HG02973 (cell line): ENCODE measurements around the gene DKKL1.
A peak's percentile ranks its signal among the peaks of the same experiment; 100 is the strongest.
"Not testable (repeated sequence)": the region's sequence is repeated elsewhere in the genome, so short reads cannot be mapped to it uniquely, and the experiment has no call there.

ENCODE experiments used
- ATAC-seq: cut with Tn5 transposase; IDR thresholded peaks from one replicate; pipeline ENCODE4 v1.9.1; 2021; ENCODE audit warnings: moderate library complexity; ENCODE audit not compliant: unreplicated experiment

DKKL1 gene

GRCh38 chr19:49359851-49360820 is 3.5 kb upstream of the DKKL1 start:
- ATAC-seq, result no peak

GRCh38 chr19:49361438-49362047 is 2.1 kb upstream of the DKKL1 start:
- no peak for ATAC-seq

DNA sequence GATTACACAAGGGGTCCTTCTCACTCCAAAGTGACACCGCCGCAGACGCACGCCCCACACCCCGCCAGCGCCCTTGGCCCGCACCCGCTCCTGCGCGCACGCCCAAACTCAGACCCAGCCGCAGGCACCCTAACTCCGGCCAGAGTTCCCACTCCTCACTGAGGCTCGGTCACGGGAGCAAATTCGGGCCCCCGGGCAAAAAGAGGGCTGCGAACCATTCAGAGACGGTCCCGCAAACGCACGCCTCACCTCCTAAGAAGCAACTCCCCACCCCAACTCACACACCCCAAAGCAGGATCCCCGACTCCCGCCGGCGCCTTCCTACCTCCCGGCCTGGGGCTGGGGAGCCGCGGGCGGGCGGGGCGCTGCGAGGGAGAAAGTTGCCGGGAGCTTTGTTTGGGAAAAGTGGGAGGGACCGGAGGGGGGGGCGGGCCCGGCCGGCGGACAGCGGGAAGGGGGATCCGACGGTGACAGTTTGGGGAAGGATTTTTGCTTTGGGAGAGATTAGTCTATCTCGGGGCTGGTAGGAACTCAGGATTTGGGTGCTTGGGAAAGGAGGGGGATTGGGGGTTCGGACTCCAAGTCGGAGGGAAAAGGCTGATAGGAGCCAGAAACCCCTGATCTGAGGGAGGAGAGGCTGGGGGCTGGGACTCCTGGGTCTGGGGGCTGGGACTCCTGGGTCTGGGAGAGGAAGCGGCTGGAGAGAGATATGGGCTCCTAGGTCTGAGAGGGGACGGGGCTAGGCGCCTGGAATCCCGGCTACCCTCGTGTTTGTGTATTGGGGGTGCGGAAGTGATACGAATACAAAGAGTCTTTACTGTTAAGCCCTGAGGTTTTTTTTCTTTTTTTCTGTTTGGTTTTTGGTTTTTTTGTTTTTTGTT is 1.4 kb upstream of the DKKL1 start, which contains the start of gene TEAD2:
TSS of gene TEAD2 (minus strand) at position 369 of the 881 bp plus-strand sequence. CDS start 2,341 bp downstream, outside the sequence.
- ATAC-seq, result no peak

DNA sequence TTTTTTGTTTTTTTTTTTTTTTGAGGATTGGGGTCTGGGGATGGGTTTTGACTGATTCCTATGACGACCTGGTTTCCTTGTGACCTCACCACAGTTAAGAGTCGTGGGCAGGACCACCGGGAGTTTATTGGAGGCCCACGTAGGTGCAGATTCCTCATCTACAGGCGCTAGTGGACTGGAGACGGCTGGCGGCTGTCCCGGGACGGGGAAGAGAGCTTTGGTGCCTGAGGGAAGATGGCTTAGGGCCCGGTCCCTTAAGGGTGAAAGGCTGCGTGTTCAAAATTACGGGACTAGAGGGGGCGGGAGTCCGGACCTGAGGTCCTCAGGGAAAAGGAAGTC is 779 bp upstream of the DKKL1 start:
- no peak for ATAC-seq

- ATAC-seq, result no peak
Observed at GRCh38 chr19:49364083-49364737, 533 bp downstream of the DKKL1 start.

GRCh38 chr19:49366110-49366509 is 2.4 kb downstream of the DKKL1 start:
- ATAC-seq, result no peak

GRCh38 chr19:49368711-49369358 is 5.2 kb downstream of the DKKL1 start:
- no peak for ATAC-seq

DNA sequence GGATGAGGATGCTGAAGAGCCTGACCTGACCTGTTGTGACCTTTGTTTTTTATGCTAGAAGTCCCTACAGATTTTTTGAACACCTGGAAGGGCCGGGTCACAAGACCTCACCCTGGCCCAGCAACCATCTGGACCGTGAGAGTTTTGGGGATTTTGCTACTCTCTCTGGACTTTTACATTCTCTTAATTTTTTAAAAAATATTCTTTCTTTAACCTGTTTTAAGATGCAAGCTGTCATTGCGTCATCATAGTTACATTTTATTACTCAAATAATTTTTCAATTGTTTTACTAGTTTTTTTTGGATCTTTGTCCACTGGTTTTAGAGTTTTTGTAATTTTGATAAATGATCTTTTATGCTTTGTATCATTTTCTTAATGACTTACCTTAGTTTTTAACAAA is 7.5 kb downstream of the DKKL1 start:
- ATAC-seq, result no peak

DNA sequence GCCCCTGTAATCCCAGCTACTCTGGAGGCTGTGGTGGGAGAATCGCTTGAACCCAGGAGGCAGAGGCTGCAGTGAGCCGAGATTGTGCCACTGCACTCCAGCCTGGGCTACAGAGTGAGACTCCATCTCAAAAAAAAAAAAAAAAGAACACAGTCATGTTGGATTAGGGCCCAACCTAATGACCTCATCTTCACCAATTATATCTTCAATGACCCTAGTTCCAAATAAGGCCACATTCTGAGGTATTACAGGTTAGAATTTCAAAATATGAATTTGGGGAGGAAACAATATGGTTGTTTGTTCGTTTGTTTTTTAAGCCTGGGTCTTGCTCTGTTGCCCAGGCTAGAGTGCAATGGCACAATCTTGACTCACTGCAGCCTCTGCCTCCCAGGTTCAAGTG is 9.5 kb downstream of the DKKL1 start:
- ATAC-seq, result not testable (repeated sequence)

- no peak for ATAC-seq
Observed at GRCh38 chr19:49374665-49375434, 11.2 kb downstream of the DKKL1 start.

DNA sequence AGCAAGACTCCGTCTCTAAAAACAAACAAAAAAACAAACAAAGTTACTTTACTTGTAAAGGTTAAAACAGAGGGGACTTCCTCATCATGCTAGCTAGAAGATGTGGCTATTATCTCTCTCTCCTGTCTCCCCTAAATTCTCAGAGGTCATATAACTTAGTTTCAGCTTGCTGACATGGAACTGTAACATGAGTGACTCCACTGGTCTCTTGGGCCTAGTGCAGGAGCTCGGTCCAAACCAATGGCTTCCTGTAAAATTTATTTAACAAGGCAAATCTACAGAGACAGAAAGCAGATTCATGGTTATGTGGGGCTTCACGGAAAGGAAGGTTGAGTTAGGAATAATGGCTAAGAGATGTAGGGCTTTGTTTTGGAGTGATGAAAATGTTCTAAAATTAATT is 14.8 kb downstream of the DKKL1 start:
- ATAC-seq, result no peak

DNA sequence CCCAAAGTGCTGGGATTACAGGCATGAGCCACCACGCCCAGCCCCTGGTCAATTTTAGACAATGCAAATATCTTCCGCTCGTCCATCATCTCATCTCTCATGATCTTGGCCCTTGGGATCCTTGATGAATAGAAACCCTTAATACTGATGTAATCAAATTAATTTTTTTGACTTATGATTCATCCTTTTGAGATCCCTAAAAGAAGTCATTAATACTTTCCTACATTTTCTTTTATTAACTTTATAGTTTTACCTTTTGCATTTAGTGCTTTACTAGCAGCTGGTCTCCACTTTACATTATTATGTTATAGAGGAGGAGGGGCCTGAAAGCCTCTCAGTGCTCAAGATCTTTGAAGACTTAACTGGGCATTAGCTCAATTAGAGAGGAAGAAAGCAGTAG is 16.7 kb downstream of the DKKL1 start:
- ATAC-seq, result no peak

DNA sequence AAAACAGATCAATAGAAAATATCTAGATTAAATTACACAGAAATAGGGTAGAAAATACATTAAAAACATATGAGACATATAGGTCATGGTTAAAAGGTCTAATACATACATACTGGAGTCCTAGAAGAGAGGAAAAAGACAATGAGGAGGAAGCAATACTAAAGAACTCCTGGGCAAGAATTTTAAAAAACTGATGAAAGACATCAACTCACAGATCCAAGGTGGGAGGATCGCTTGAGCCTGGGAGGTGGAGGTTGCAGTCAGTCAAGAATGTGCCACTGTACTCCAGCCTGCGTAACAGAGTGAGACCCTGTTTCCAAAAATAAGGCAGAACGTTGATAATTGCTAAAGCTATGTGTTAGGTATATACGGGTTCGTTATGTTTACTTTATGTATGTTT is 19.0 kb downstream of the DKKL1 start:
- no peak for ATAC-seq

- ATAC-seq, result no peak
Observed at GRCh38 chr19:49383599-49383998, 19.9 kb downstream of the DKKL1 start.

- ATAC-seq, result peak; percentile 49
Observed at GRCh38 chr19:49387936-49388372, 24.3 kb downstream of the DKKL1 start, which contains the start of gene KASH5. TSS of gene KASH5 (plus strand) at chr19:49388249. CDS start at chr19:49390884, 2,635 bp downstream.

DNA sequence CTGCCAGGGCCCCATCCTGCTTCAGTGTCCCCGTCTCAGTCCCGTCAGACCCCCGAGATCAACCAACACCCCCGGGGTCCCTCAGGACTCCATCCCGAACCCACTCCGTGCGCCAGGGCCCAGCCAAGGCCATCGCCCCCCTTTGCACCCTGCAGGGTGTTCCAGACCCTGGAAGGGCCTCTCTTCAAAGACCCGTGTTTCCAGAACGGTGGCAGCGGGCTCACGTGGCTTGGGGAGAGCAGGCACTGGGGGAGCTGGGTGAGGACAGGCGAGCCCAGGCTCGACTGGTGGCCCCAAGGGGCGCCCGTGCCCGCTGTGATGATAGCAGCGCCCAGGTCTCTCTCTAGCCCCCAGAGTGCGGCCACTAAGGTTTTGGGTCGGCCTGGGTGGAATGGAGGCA is 25.7 kb downstream of the DKKL1 start:
- ATAC-seq, result no peak

DNA sequence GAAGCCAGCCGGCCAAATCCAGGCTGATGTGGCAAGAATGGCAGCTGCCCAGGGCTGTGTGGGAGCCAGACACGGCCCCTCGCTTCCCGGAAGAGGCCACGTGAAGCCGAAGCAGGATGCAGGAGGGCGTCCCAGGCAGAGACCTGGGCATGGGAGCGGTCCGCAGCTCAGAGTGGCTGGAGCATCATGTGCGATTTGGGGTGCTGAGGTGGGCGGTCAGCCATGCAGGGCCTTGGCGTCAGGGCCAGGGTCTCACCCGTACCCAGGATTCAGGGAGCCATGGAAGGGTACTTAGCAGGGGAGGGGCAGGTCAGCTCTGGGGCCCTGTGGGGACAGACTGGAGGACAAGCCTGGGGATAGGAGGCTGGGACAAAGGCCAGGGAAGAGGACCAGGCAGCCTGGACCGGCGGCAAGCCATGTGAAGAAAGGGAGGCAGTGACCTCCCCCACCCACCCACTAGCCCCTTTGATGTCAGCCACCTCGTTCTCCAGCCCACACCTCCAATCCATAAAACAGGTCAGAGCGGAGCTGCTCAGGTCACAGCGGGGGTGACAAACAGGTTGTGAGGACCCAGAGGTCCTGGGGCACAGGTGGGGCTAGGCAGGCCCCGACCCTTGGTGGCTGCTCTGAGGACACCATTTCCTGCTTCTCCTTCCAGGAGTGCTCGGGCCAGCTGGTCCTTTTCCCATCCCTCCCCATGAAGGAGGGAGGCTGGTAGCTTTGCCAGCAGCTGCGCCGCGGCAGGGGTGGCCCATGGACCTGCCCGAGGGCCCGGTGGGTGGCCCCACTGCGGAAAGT is 26.7 kb downstream of the DKKL1 start:
- ATAC-seq, result no peak

DNA sequence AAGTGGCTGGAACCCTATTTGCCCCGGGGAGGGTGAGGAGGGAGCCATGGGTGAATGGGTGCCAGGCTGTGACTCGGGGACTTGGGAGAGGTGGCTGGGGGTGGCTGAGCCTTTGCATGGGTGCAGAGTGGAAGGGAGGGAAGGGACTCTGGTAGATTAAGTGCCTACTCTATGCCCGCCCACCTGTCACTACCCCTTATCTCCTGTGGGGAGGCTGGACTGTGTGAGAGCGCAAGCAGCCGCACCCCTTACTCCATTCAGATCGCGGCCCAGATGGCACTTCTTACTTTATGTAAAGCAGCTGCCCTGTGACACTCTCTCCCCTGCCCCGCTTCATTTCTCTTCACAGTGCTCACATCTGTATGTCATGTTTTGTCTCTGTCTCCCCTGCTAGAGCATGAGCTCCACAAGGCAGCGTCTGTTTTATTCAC is 27.3 kb downstream of the DKKL1 start:
- ATAC-seq, result no peak
